ENCODE data around the gene TRIM24. TPM values are rescaled to one million over a fixed set of nuclear protein-coding genes. Genes with fewer than 3 reads are reported as not detected.

TRIM24 gene
- total and polyA plus RNA-seq, 2 of the 13 experiments (the other 11 are each of a cell fraction or from before 2014, with no cell fraction given): 100 to 106 TPM

- TF ChIP-seq, protein P1, sequence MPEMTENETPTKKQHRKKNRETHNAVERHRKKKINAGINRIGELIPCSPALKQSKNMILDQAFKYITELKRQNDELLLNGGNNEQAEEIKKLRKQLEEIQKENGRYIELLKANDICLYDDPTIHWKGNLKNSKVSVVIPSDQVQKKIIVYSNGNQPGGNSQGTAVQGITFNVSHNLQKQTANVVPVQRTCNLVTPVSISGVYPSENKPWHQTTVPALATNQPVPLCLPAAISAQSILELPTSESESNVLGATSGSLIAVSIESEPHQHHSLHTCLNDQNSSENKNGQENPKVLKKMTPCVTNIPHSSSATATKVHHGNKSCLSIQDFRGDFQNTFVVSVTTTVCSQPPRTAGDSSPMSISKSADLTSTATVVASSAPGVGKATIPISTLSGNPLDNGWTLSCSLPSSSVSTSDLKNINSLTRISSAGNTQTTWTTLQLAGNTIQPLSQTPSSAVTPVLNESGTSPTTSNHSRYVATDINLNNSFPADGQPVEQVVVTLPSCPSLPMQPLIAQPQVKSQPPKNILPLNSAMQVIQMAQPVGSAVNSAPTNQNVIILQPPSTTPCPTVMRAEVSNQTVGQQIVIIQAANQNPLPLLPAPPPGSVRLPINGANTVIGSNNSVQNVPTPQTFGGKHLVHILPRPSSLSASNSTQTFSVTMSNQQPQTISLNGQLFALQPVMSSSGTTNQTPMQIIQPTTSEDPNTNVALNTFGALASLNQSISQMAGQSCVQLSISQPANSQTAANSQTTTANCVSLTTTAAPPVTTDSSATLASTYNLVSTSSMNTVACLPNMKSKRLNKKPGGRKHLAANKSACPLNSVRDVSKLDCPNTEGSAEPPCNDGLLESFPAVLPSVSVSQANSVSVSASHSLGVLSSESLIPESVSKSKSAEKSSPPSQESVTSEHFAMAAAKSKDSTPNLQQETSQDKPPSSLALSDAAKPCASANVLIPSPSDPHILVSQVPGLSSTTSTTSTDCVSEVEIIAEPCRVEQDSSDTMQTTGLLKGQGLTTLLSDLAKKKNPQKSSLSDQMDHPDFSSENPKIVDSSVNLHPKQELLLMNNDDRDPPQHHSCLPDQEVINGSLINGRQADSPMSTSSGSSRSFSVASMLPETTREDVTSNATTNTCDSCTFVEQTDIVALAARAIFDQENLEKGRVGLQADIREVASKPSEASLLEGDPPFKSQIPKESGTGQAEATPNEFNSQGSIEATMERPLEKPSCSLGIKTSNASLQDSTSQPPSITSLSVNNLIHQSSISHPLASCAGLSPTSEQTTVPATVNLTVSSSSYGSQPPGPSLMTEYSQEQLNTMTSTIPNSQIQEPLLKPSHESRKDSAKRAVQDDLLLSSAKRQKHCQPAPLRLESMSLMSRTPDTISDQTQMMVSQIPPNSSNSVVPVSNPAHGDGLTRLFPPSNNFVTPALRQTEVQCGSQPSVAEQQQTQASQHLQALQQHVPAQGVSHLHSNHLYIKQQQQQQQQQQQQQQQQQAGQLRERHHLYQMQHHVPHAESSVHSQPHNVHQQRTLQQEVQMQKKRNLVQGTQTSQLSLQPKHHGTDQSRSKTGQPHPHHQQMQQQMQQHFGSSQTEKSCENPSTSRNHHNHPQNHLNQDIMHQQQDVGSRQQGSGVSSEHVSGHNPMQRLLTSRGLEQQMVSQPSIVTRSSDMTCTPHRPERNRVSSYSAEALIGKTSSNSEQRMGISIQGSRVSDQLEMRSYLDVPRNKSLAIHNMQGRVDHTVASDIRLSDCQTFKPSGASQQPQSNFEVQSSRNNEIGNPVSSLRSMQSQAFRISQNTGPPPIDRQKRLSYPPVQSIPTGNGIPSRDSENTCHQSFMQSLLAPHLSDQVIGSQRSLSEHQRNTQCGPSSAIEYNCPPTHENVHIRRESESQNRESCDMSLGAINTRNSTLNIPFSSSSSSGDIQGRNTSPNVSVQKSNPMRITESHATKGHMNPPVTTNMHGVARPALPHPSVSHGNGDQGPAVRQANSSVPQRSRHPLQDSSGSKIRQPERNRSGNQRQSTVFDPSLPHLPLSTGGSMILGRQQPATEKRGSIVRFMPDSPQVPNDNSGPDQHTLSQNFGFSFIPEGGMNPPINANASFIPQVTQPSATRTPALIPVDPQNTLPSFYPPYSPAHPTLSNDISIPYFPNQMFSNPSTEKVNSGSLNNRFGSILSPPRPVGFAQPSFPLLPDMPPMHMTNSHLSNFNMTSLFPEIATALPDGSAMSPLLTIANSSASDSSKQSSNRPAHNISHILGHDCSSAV (CRISPR knock-in tag; IDR thresholded peaks at IDR 0.05; ENCODE audit: borderline replicate concordance): no peak
- TF ChIP-seq SETDB1 (CRISPR knock-in tag; IDR thresholded peaks at IDR 0.05; ENCODE audit: borderline replicate concordance) (peak; percentile 80), ATF7-NPFF (CRISPR knock-in tag; IDR thresholded peaks at IDR 0.05; ENCODE audit: low read depth) (no peak), POLR2G (IDR thresholded peaks at IDR 0.05; ENCODE audit: low read depth, low read length) (no peak; the same call in 1 of the 2 replicates), RAD51 (IDR thresholded peaks at IDR 0.05; ENCODE audit: borderline replicate concordance) (no peak), ZSCAN21 (CRISPR knock-in tag; IDR thresholded peaks at IDR 0.05; ENCODE audit: borderline replicate concordance) (no peak), ZNF318 (CRISPR knock-in tag; IDR thresholded peaks at IDR 0.05) (no peak), ZBTB20 (CRISPR knock-in tag; IDR thresholded peaks at IDR 0.05; ENCODE audit: borderline replicate concordance, low read depth) (no peak; the same call in 1 of the 2 replicates), SP2 (CRISPR knock-in tag; IDR thresholded peaks at IDR 0.05) (no peak), ZNF792 (CRISPR knock-in tag; IDR thresholded peaks at IDR 0.05) (peak; percentile 92), CEBPB (IDR thresholded peaks at IDR 0.05; ENCODE audit: borderline replicate concordance, low read depth, low read length) (peak; percentile 89), ATF1 (CRISPR knock-in tag; IDR thresholded peaks at IDR 0.05) (peak; percentile 58; the same call in 1 of the 2 replicates), SATB2 (CRISPR knock-in tag; IDR thresholded peaks at IDR 0.05) (no peak)
These were observed 105.5 kb downstream of the TRIM24 start (continued) for GRCh38 chr7:138565451-138566114.
